GM23248 (cell line): Measurements from ENCODE around the gene POLD1.

Experiments
- EZH2 ChIP-seq: fragments of 200-600 bp; sonication (generic); IDR thresholded peaks from 2 replicates; pipeline ENCODE4 v1.6.1; 2018; ENCODE audit warnings: antibody characterized with exemption, mild to moderate bottlenecking; ENCODE audit not compliant: insufficient read depth, poor library complexity, severe bottlenecking
- EZH2phosphoT487 ChIP-seq: fragments of 200-600 bp; sonication (generic); IDR thresholded peaks from 2 replicates; pipeline ENCODE4 v1.6.1; 2018; ENCODE audit warnings: antibody characterized with exemption, moderate library complexity, mild to moderate bottlenecking, low read depth; ENCODE audit not compliant: insufficient read depth

DNA sequence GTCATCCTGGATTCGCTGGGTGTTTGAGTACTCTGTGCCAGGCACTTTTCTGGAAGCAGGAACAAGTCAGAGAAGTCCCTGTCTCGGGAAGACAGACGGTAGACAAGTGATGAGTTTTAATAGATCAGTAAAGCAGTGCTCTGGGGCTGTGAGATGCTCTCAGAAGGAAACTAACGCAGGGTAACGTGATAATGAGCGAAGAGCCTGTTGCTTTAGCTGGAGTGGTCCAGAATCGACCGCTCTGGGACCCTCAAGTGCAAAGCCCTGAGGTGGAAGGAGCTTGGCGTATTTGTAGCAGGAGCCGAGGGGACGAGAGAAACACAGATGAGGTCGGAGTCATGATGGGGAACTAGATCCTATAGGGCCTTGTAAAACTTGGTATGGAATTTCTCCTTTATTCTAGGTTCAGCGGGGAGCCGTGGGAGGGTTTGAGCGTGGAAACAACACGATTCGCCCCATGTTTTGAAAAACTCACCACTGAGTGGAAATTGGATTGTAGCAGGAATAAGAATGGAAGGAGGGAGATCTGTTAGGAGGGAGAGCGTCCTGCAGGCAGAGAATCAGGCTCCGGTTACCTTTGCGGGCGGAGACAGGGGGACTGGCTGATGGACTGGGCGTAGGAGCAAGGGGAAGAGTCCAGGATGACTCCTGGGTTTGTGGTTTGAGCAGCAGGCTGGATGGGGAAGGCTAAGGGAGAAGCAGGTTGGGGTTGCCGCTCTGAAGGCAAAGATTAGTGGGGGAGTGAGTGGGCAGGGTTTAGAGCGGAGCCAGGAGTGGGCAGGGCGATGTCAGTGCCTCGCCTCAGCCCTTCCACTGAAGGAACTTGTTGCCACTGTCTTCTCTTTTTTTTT is 763 bp downstream of the POLD1 start:
- no peak for TF ChIP-seq EZH2phosphoT487
- no peak for TF ChIP-seq EZH2
